Measurements from ENCODE around the gene COL5A2.

- no peak for TF ChIP-seq CTCF (IDR thresholded peaks at IDR 0.05)
- TF ChIP-seq POLR2A (IDR thresholded peaks at IDR 0.05), result no peak
Observed at GRCh38 chr2:189050165-189050712, 129.3 kb downstream of the COL5A2 start.

Measured in heart left ventricle (tissue), 13 donors.